PC-3 (cell line): ENCODE data around the gene CBARP. TPM values are rescaled to one million over a fixed set of nuclear protein-coding genes. Genes with fewer than 3 reads are reported as not detected.
A peak's percentile ranks its signal among the peaks of the same experiment; 100 is the strongest.

Experiments
- ATAC-seq: fragments of 200-7000 bp; cut with Tn5 transposase; 2 replicates; pipeline ENCODE4 v1.9.1; 2020; ENCODE audit warnings: mild to moderate bottlenecking, moderate library complexity
- BruUV-seq: library from RNA; stranded (reverse); fragments of 400-500 nt; replicated peaks from 2 replicates; lab custom pipeline; 2021; lab: Mats Ljungman, UMichigan
- CTCF ChIA-PET: fragments of 300-600 bp; sonication (Branson Sonifier 250); formaldehyde crosslinking; loops from one replicate; lab custom pipeline; 2022; ENCODE audit warnings: antibody characterized with exemption; lab: Charles Lee
- POLR2A ChIA-PET: fragments of 300-600 bp; sonication (Branson Sonifier 250); formaldehyde crosslinking; loops from one replicate; lab custom pipeline; 2022; ENCODE audit warnings: antibody characterized with exemption; ENCODE audit not compliant: unreplicated experiment; lab: Charles Lee
- DNase-seq: peaks from one replicate; pipeline ENCODE4 v3.0.0-alpha.2; 2015
- H2AFZ ChIP-seq: fragments of 300-600 bp; sonication (generic); 2 replicates; pipeline ENCODE4 v1.6.0; 2016; ENCODE audit warnings: antibody characterized with exemption, low read length
- H3F3A ChIP-seq: fragments of 300-600 bp; sonication (generic); one replicate; pipeline ENCODE4 v1.6.0; 2017; ENCODE audit warnings: antibody characterized with exemption, low read length, control low read depth, mild to moderate bottlenecking; ENCODE audit not compliant: unreplicated experiment
- H3K27ac ChIP-seq: fragments of 300-600 bp; sonication (generic); 2 replicates; pipeline ENCODE4 v1.5.1; 2016; ENCODE audit warnings: mild to moderate bottlenecking, low read length
- H3K27me3 ChIP-seq: fragments of 300-600 bp; sonication (generic); 2 replicates; pipeline ENCODE4 v1.6.1; 2016; ENCODE audit warnings: low read length, mixed read lengths
- H3K36me3 ChIP-seq: fragments of 300-600 bp; sonication (generic); 2 replicates; pipeline ENCODE4 v1.6.1; 2016; ENCODE audit warnings: low read depth, mixed run types, low read length, mixed read lengths
- H3K4me1 ChIP-seq: fragments of 300-600 bp; sonication (generic); 2 replicates; pipeline ENCODE4 v1.5.1; 2016; ENCODE audit warnings: low read length; ENCODE audit not compliant: insufficient read depth
- H3K4me2 ChIP-seq: fragments of 300-600 bp; sonication (generic); 2 replicates; pipeline ENCODE4 v1.6.0; 2016; ENCODE audit warnings: low read length
- H3K4me3 ChIP-seq: fragments of 300-600 bp; sonication (generic); 2 replicates; pipeline ENCODE4 v1.5.1; 2016; ENCODE audit warnings: mild to moderate bottlenecking, low read length, mixed read lengths
- H3K79me2 ChIP-seq: fragments of 300-600 bp; sonication (generic); 2 replicates; pipeline ENCODE4 v1.6.1; 2017; ENCODE audit warnings: low read length, mixed read lengths
- H3K9ac ChIP-seq: fragments of 300-600 bp; sonication (generic); 2 replicates; pipeline ENCODE4 v1.6.0; 2016; ENCODE audit warnings: mild to moderate bottlenecking, low read length
- H3K9me2 ChIP-seq: fragments of 300-600 bp; sonication (generic); replicated peaks from 2 replicates; pipeline ENCODE4 v1.6.1; 2016; ENCODE audit warnings: mixed run types, low read length, mixed read lengths
- H3K9me3 ChIP-seq: fragments of 300-600 bp; sonication (generic); 2 replicates; pipeline ENCODE4 v1.6.1; 2016; ENCODE audit warnings: low read length, mixed read lengths
- H4K20me1 ChIP-seq: fragments of 300-600 bp; sonication (generic); 2 replicates; pipeline ENCODE4 v1.6.1; 2016; ENCODE audit warnings: low read length, mixed read lengths
- CTCF ChIP-seq: fragments of 300-600 bp; sonication (generic); conservative IDR thresholded peaks from 2 replicates; pipeline ENCODE4 v1.5.1; 2017; ENCODE audit warnings: antibody characterized with exemption, low read depth, mild to moderate bottlenecking, low read length
- EZH2 ChIP-seq: fragments of 300-600 bp; sonication (generic); IDR thresholded peaks from one replicate; pipeline ENCODE4 v1.6.1; 2017; ENCODE audit warnings: antibody characterized with exemption, mild to moderate bottlenecking, low read length; ENCODE audit not compliant: unreplicated experiment
- EZH2phosphoT487 ChIP-seq: fragments of 300-600 bp; sonication (generic); IDR thresholded peaks from 2 replicates; pipeline ENCODE4 v1.6.1; 2018; ENCODE audit warnings: mild to moderate bottlenecking, antibody characterized with exemption, low read length, borderline replicate concordance
- intact Hi-C: fragments of 100-400 bp; cut with micrococcal nuclease; formaldehyde crosslinking; loops from 2 replicates; pipeline ENCODE4 v1.9.0; 2023
- total RNA-seq: library from RNA; depleted of rRNA; stranded (reverse); fragments of >200 nt; gene quantifications from 2 replicates; pipeline ENCODE4 v1.2.3, GENCODE V29; 2014

Gene CBARP
- total RNA-seq, 1 experiment from 2014 or later = 3.3 TPM

- H3K27ac ChIP-seq = peak overlapping the region; percentile 82
- H3F3A ChIP-seq = no peaks in the 10 kb centered on the region
- no peaks in the 10 kb centered on the region for H4K20me1 ChIP-seq
- H3K4me3 ChIP-seq = peak overlapping the region; percentile 67
- ChIA-PET POLR2A (interaction anchor here (0.9 kb wide), 1 partner anchor 8 kb away, joined by 3 read pairs; the partner anchor contains the start of gene FAM174C), CTCF (interaction anchor here (0.6 to 3.8 kb wide), 5 partner anchors 9 to 95 kb away, joined by 6 to 124 read pairs (median 13); no protein-coding TSS in a partner anchor)
- peak; percentile 84 for TF ChIP-seq CTCF
- TF ChIP-seq EZH2phosphoT487 = no peak
- no peak for TF ChIP-seq EZH2
- no peaks in the 10 kb centered on the region for H3K36me3 ChIP-seq
- no peaks in the 10 kb centered on the region for H3K9me2 ChIP-seq
- H3K4me2 ChIP-seq = peak overlapping the region; percentile 96
- H2AFZ ChIP-seq = peak overlapping the region; percentile 67
- peak; percentile 54 for DNase-seq
- H3K9ac ChIP-seq = peak overlapping the region; percentile 37
- peak; percentile 9 for ATAC-seq
- peaks cover 27% of the 10 kb centered on the region for H3K79me2 ChIP-seq
- intact Hi-C loops = loop anchor here (1.0 kb wide), 1 partner anchor 23 kb away; no protein-coding TSS in a partner anchor
- peaks cover 64% of the 10 kb centered on the region for H3K4me1 ChIP-seq
- BruUV-seq = no TSS peak
- H3K9me3 ChIP-seq = no peaks in the 10 kb centered on the region
- H3K27me3 ChIP-seq = no peaks in the 10 kb centered on the region
These were observed 29.2 kb upstream of the CBARP start for GRCh38 chr19:1266916-1267476.

- no TSS peak for BruUV-seq
- POLR2A ChIA-PET = interaction anchor here (0.9 kb wide), 1 partner anchor 9 kb away, joined by 3 read pairs; the partner anchor contains the start of gene FAM174C
- CTCF ChIA-PET = interaction anchor here (0.6 to 3.8 kb wide), 5 partner anchors 9 to 94 kb away, joined by 6 to 124 read pairs (median 13); no protein-coding TSS in a partner anchor
- DNase-seq = peak; percentile 89
- Histone ChIP-seq H3K79me2 (peaks cover 27% of the 10 kb centered on the region), H3K27me3 (no peaks in the 10 kb centered on the region), H4K20me1 (no peaks in the 10 kb centered on the region), H3K36me3 (no peaks in the 10 kb centered on the region), H2AFZ (peak overlapping the region; percentile 67; the same call in 1 of the 2 replicates), H3K4me1 (peaks cover 64% of the 10 kb centered on the region), H3K4me3 (peak overlapping the region; percentile 67), H3F3A (no peaks in the 10 kb centered on the region), H3K4me2 (peak overlapping the region; percentile 96), H3K9me3 (no peaks in the 10 kb centered on the region), H3K9me2 (no peaks in the 10 kb centered on the region), H3K9ac (peak overlapping the region; percentile 66), H3K27ac (peak overlapping the region; percentile 82)
- intact Hi-C loops = loop anchor here (1.0 kb wide), 1 partner anchor 22 kb away; no protein-coding TSS in a partner anchor
- ATAC-seq = peak; percentile 12
- TF ChIP-seq EZH2phosphoT487 = no peak
- TF ChIP-seq CTCF = no peak
- no peak for TF ChIP-seq EZH2
These were observed 28.5 kb upstream of the CBARP start for GRCh38 chr19:1266129-1266915.
